Tibial nerve (tissue), 4 donors: Measurements from ENCODE around the gene HNRNPLL. TPM values are rescaled to one million over a fixed set of nuclear protein-coding genes. Genes with fewer than 3 reads are reported as not detected.

Experiments used
- DNase-seq, 2 donors: peaks; one replicate each; pipeline ENCODE4 v3.0.0-alpha.2; 2019; ENCODE audit warnings: low spot score in 2 of 2
- H3K27ac ChIP-seq, 4 donors: fragments of 200-600 bp; sonication (generic) in 3 of 4; one replicate each; pipeline ENCODE4 v1.5.1; 2017 to 2019; ENCODE audit warnings: mild to moderate bottlenecking in 1 of 4
- H3K27me3 ChIP-seq, 2 donors: fragments of 200-600 bp; sonication (generic) in 1 of 2; one replicate each; pipeline versions ENCODE4 v1.5.1 to v1.6.0; 2017 to 2019
- H3K36me3 ChIP-seq, 3 donors: fragments of 200-600 bp; sonication (generic); one replicate each; pipeline ENCODE4 v1.5.1; 2018 to 2019
- H3K4me1 ChIP-seq, 4 donors: fragments of 200-600 bp; sonication (generic) in 3 of 4; one replicate each; pipeline ENCODE4 v1.5.1; 2017 to 2019
- H3K4me3 ChIP-seq, 4 donors: fragments of 200-600 bp; sonication (generic) in 3 of 4; one replicate each; pipeline ENCODE4 v1.5.1; 2017 to 2019; ENCODE audit warnings: mild to moderate bottlenecking in 1 of 4, moderate library complexity in 1 of 4
- H3K9me3 ChIP-seq, 4 donors: fragments of 200-600 bp; sonication (generic) in 3 of 4; one replicate each; pipeline ENCODE4 v1.5.1; 2017 to 2019
- CTCF ChIP-seq, 5 experiments: fragments of 200-600 bp in 3 of 5; fragments of 450-650 bp in 2 of 5; sonication (generic) in 3 of 5; IDR thresholded peaks; one replicate each; pipeline ENCODE4 v1.5.1; 2016 to 2019; ENCODE audit warnings: antibody characterized with exemption in 5 of 5, mild to moderate bottlenecking in 3 of 5, moderate library complexity in 2 of 5
- EP300 ChIP-seq, 2 donors: sonication (generic); formaldehyde crosslinking; IDR thresholded peaks; one replicate each; pipeline ENCODE4 v1.6.1; 2017; ENCODE audit warnings: antibody characterized with exemption in 2 of 2, mild to moderate bottlenecking in 1 of 2
- POLR2A ChIP-seq, 2 donors: fragments of 450-650 bp; IDR thresholded peaks; one replicate each; pipeline ENCODE4 v1.6.1; 2017; ENCODE audit warnings: antibody characterized with exemption in 2 of 2, mild to moderate bottlenecking in 2 of 2, moderate library complexity in 2 of 2
- WGBS, 2 donors: methylation state at CpG; one replicate each; pipeline ENCODE4 v1.1.5; 2018; 5-methylcytosine and 5-hydroxymethylcytosine counted together
- total RNA-seq, 4 donors: library from RNA; depleted of rRNA; stranded (reverse); fragments of >200 nt; gene quantifications; one replicate each; pipeline ENCODE4 v1.1.0, GENCODE V29; 2016

Gene HNRNPLL
- total RNA-seq, 4 donors from 2014 or later = 49.5 to 62.5 (median 53.5) TPM

GRCh38 chr2:38590053-38590452 lies 12.7 kb downstream of the HNRNPLL start:
- Histone ChIP-seq H3K9me3 (no peaks in the 10 kb centered on the region), H3K36me3 (peaks cover 0 to 15% (median 0%) of the 10 kb centered on the region in 3 donors), H3K27ac (no peak overlapping the region), H3K4me1 (peaks cover 0 to 85% (median 8%) of the 10 kb centered on the region in 4 donors), H3K27me3 (no peaks in the 10 kb centered on the region), H3K4me3 (no peak overlapping the region)
- DNase-seq = no peak
- TF ChIP-seq EP300 (IDR thresholded peaks at IDR 0.05) (no peak), CTCF (IDR thresholded peaks at IDR 0.05) (no peak), POLR2A (IDR thresholded peaks at IDR 0.05) (no peak)
- WGBS, 2 donors = 85 to 88% methylated on average over 3 of the region's 3 CpGs

GRCh38 chr2:38586931-38587330 lies 15.8 kb downstream of the HNRNPLL start:
- H3K4me3 ChIP-seq = no peak overlapping the region
- TF ChIP-seq EP300 (IDR thresholded peaks at IDR 0.05) = no peak
- DNase-seq = no peak
- H3K4me1 ChIP-seq = peaks cover 0 to 65% (median 6%) of the 10 kb centered on the region in 4 donors
- H3K36me3 ChIP-seq = peaks cover 0 to 26% (median 0%) of the 10 kb centered on the region in 3 donors
- no peaks in the 10 kb centered on the region for H3K27me3 ChIP-seq
- no peak overlapping the region for H3K27ac ChIP-seq
- 56 to 61% methylated on average over 3 of the region's 3 CpGs for WGBS, 2 donors
- H3K9me3 ChIP-seq = no peaks in the 10 kb centered on the region

GRCh38 chr2:38584881-38585280 lies 17.8 kb downstream of the HNRNPLL start:
- Histone ChIP-seq H3K4me1 (peaks cover 0 to 62% (median 9%) of the 10 kb centered on the region in 4 donors), H3K4me3 (no peak overlapping the region), H3K27ac (no peak overlapping the region), H3K36me3 (peaks cover 0 to 37% (median 0%) of the 10 kb centered on the region in 3 donors), H3K27me3 (no peaks in the 10 kb centered on the region), H3K9me3 (no peaks in the 10 kb centered on the region)
- DNase-seq = no peak
- TF ChIP-seq EP300 (IDR thresholded peaks at IDR 0.05) = no peak
- TF ChIP-seq CTCF (IDR thresholded peaks at IDR 0.05) = no peak
- TF ChIP-seq POLR2A (IDR thresholded peaks at IDR 0.05) = no peak
- 90 to 98% methylated on average over 1 of the region's 1 CpG for WGBS, 2 donors

GRCh38 chr2:38583994-38584393 lies 18.7 kb downstream of the HNRNPLL start:
- TF ChIP-seq POLR2A (IDR thresholded peaks at IDR 0.05) (no peak), EP300 (IDR thresholded peaks at IDR 0.05) (no peak), CTCF (IDR thresholded peaks at IDR 0.05) (no peak)
- Histone ChIP-seq H3K4me1 (peaks cover 0 to 53% (median 9%) of the 10 kb centered on the region in 4 donors), H3K9me3 (no peaks in the 10 kb centered on the region), H3K36me3 (peaks cover 0 to 37% (median 0%) of the 10 kb centered on the region in 3 donors), H3K27ac (no peak overlapping the region), H3K27me3 (no peaks in the 10 kb centered on the region), H3K4me3 (no peak overlapping the region)
- no peak for DNase-seq
- 89 to 92% methylated on average over 5 of the region's 5 CpGs for WGBS, 2 donors

GRCh38 chr2:38583524-38583923 lies 19.2 kb downstream of the HNRNPLL start:
- Histone ChIP-seq H3K27me3 (no peaks in the 10 kb centered on the region), H3K4me1 (peaks cover 0 to 49% (median 9%) of the 10 kb centered on the region in 4 donors), H3K27ac (no peak overlapping the region), H3K36me3 (peaks cover 0 to 37% (median 0%) of the 10 kb centered on the region in 3 donors), H3K9me3 (no peaks in the 10 kb centered on the region), H3K4me3 (no peak overlapping the region)
- TF ChIP-seq EP300 (IDR thresholded peaks at IDR 0.05) = no peak
- no peak for TF ChIP-seq POLR2A (IDR thresholded peaks at IDR 0.05)
- no peak for TF ChIP-seq CTCF (IDR thresholded peaks at IDR 0.05)
- WGBS, 2 donors = 59 to 62% methylated on average over 3 of the region's 3 CpGs
- no peak for DNase-seq
